HG02973 (cell line): Measurements from ENCODE around the gene UNC13D.
"Not testable (repeated sequence)": the region's sequence is repeated elsewhere in the genome, so short reads cannot be mapped to it uniquely, and the experiment has no call there.

ENCODE experiments used
- ATAC-seq: cut with Tn5 transposase; IDR thresholded peaks from one replicate; pipeline ENCODE4 v1.9.1; 2021; ENCODE audit warnings: moderate library complexity; ENCODE audit not compliant: unreplicated experiment

Gene UNC13D

GRCh38 chr17:75875182-75875939 is 31.2 kb upstream of the UNC13D start:
- no peak for ATAC-seq

GRCh38 chr17:75874323-75875181 is 30.3 kb upstream of the UNC13D start:
- ATAC-seq: no peak

- ATAC-seq: no peak
Observed at GRCh38 chr17:75873587-75874322, 29.6 kb upstream of the UNC13D start.

- no peak for ATAC-seq
Observed at GRCh38 chr17:75872434-75873351, 28.5 kb upstream of the UNC13D start.

- not testable (repeated sequence) for ATAC-seq
Observed at GRCh38 chr17:75870228-75870627, 26.0 kb upstream of the UNC13D start.

GRCh38 chr17:75869282-75870141 is 25.3 kb upstream of the UNC13D start:
- ATAC-seq: no peak

GRCh38 chr17:75868730-75869281 is 24.6 kb upstream of the UNC13D start:
- not testable (repeated sequence) for ATAC-seq

- ATAC-seq: not testable (repeated sequence)
Observed at GRCh38 chr17:75865404-75866188, 21.4 kb upstream of the UNC13D start.

- peak; percentile 6 for ATAC-seq
Observed at GRCh38 chr17:75864887-75865286, 20.7 kb upstream of the UNC13D start.

GRCh38 chr17:75864448-75864871 is 20.3 kb upstream of the UNC13D start:
- peak; percentile 82 for ATAC-seq

GRCh38 chr17:75861927-75862317 is 17.7 kb upstream of the UNC13D start:
- no peak for ATAC-seq

GRCh38 chr17:75859358-75859757 is 15.2 kb upstream of the UNC13D start:
- not testable (repeated sequence) for ATAC-seq

GRCh38 chr17:75856062-75856756 is 12.0 kb upstream of the UNC13D start:
- peak; percentile 28 for ATAC-seq

GRCh38 chr17:75855310-75856061 is 11.3 kb upstream of the UNC13D start, which contains the start of gene WBP2:
Gene WBP2 (minus strand): TSS chr17:75855335. CDS start chr17:75855297, 38 bp downstream.
- ATAC-seq: peak; percentile 81

- no peak for ATAC-seq
Observed at GRCh38 chr17:75854881-75855309, 10.7 kb upstream of the UNC13D start.

- no peak for ATAC-seq
Observed at GRCh38 chr17:75854101-75854748, 10.0 kb upstream of the UNC13D start.
